Esophagus muscularis mucosa (tissue), 4 donors: ENCODE results near the gene RPL31. TPM values are rescaled to one million over a fixed set of nuclear protein-coding genes. Genes with fewer than 3 reads are reported as not detected.
A peak's percentile ranks its signal among the peaks of the same experiment; 100 is the strongest.

Experiments used
- DNase-seq: peaks from one replicate; pipeline ENCODE4 v3.0.0-alpha.2; 2017; ENCODE audit errors: extremely low spot score
- H3K27ac ChIP-seq, 4 donors: fragments of 200-600 bp; sonication (generic); replicated peaks in 1 of 4; 1 replicate in 3 of 4; 2 replicates in 1 of 4; pipeline ENCODE4 v1.5.1; 2016 to 2019; ENCODE audit warnings: mild to moderate bottlenecking in 1 of 4
- H3K27me3 ChIP-seq, 4 donors: fragments of 200-600 bp; sonication (generic); one replicate each; pipeline versions ENCODE4 v1.5.1 to v1.6.0; 2016 to 2019
- H3K36me3 ChIP-seq, 4 donors: fragments of 200-600 bp; sonication (generic); one replicate each; pipeline ENCODE4 v1.5.1; 2016 to 2019
- H3K4me1 ChIP-seq, 4 donors: fragments of 200-600 bp; sonication (generic); one replicate each; pipeline ENCODE4 v1.5.1; 2016 to 2019
- H3K4me3 ChIP-seq, 4 donors: fragments of 200-600 bp; sonication (generic); 1 replicate in 2 of 4; 2 replicates in 2 of 4; pipeline ENCODE4 v1.5.1; 2016 to 2019; ENCODE audit warnings: mild to moderate bottlenecking in 4 of 4, moderate library complexity in 1 of 4
- H3K9me3 ChIP-seq, 4 donors: fragments of 200-600 bp; sonication (generic); 1 replicate in 3 of 4; 2 replicates in 1 of 4; pipeline ENCODE4 v1.5.1; 2016 to 2019
- CTCF ChIP-seq, 3 experiments: fragments of 200-600 bp in 2 of 3; fragments of 450-650 bp in 1 of 3; sonication (generic) in 2 of 3; IDR thresholded peaks; one replicate each; pipeline ENCODE4 v1.5.1; 2017 to 2019; ENCODE audit warnings: antibody characterized with exemption in 3 of 3, mild to moderate bottlenecking in 2 of 3, moderate library complexity in 1 of 3
- EP300 ChIP-seq: sonication (generic); formaldehyde crosslinking; IDR thresholded peaks from one replicate; pipeline ENCODE4 v1.6.1; 2017; ENCODE audit warnings: antibody characterized with exemption
- POLR2A ChIP-seq: fragments of 450-650 bp; IDR thresholded peaks from one replicate; pipeline ENCODE4 v1.6.1; 2017; ENCODE audit warnings: antibody characterized with exemption, moderate library complexity, mild to moderate bottlenecking, low read depth
- POLR2AphosphoS5 ChIP-seq, 2 donors: sonication (generic); formaldehyde crosslinking; IDR thresholded peaks; one replicate each; pipeline ENCODE4 v1.6.1; 2017; ENCODE audit warnings: antibody characterized with exemption in 2 of 2
- WGBS: methylation state at CpG from one replicate; pipeline ENCODE4 v1.1.5; 2018; 5-methylcytosine and 5-hydroxymethylcytosine counted together
- intact Hi-C: fragments of 100-400 bp; cut with DNase I; formaldehyde crosslinking; loops from one replicate; pipeline ENCODE4 v1.15.1; 2023
- total RNA-seq, 4 donors: library from RNA; depleted of rRNA; stranded (reverse); fragments of >200 nt; gene quantifications; one replicate each; pipeline versions ENCODE4 v1.1.0 to v1.2.1, GENCODE V29; 2016

RPL31 gene
- total RNA-seq, 4 donors from 2014 or later = 645 to 2,101 (median 1,206) TPM

GRCh38 chr2:101038455-101039255 lies 36.6 kb downstream of the RPL31 start:
- Histone ChIP-seq H3K36me3 (peaks cover 22 to 75% (median 60%) of the 10 kb centered on the region in 4 donors), H3K4me1 (no peaks in the 10 kb centered on the region), H3K27ac (no peak overlapping the region), H3K27me3 (no peaks in the 10 kb centered on the region), H3K9me3 (no peaks in the 10 kb centered on the region), H3K4me3 (no peak overlapping the region)
- 87% methylated on average over 13 of the region's 21 CpGs for WGBS
- intact Hi-C loops = loop anchor here (5.0 kb wide), 1 partner anchor 169 kb away; no protein-coding TSS in a partner anchor
- no peak for DNase-seq
- TF ChIP-seq POLR2AphosphoS5 (IDR thresholded peaks at IDR 0.05) (no peak), CTCF (IDR thresholded peaks at IDR 0.05) (peak; percentile 21 to 49 (median 48))

- no peaks in the 10 kb centered on the region for H3K27me3 ChIP-seq
- no peak for TF ChIP-seq POLR2AphosphoS5 (IDR thresholded peaks at IDR 0.05)
- TF ChIP-seq POLR2A = no peak
- TF ChIP-seq CTCF (IDR thresholded peaks at IDR 0.05) = no peak
- no peak for TF ChIP-seq EP300
- no peak overlapping the region for H3K27ac ChIP-seq
- DNase-seq = no peak
- no peaks in the 10 kb centered on the region for H3K4me1 ChIP-seq
- peaks cover 14 to 61% (median 47%) of the 10 kb centered on the region in 4 donors for H3K36me3 ChIP-seq
- WGBS = 81% methylated on average over 13 of the region's 13 CpGs
- no peaks in the 10 kb centered on the region for H3K9me3 ChIP-seq
- intact Hi-C loops = loop anchor here (10.0 kb wide), 1 partner anchor 65 kb away; no protein-coding TSS in a partner anchor
- no peak overlapping the region for H3K4me3 ChIP-seq
Observed at GRCh38 chr2:101040072-101040471, 38.0 kb downstream of the RPL31 start.

GRCh38 chr2:101040761-101041160 lies 38.7 kb downstream of the RPL31 start:
- peaks cover 14 to 54% (median 40%) of the 10 kb centered on the region in 4 donors for H3K36me3 ChIP-seq
- WGBS = 91% methylated on average over 5 of the region's 6 CpGs

GRCh38 chr2:101041413-101041812 lies 39.3 kb downstream of the RPL31 start:
- H3K4me3 ChIP-seq = no peak overlapping the region
- no peak overlapping the region for H3K27ac ChIP-seq
- peaks cover 14 to 47% (median 39%) of the 10 kb centered on the region in 4 donors for H3K36me3 ChIP-seq
- DNase-seq = no peak
- WGBS = 76% methylated on average over 4 of the region's 4 CpGs
- intact Hi-C loops = loop anchor here (10.0 kb wide), 1 partner anchor 63 kb away; no protein-coding TSS in a partner anchor
- TF ChIP-seq POLR2A (no peak), CTCF (IDR thresholded peaks at IDR 0.05) (no peak), EP300 (no peak), POLR2AphosphoS5 (IDR thresholded peaks at IDR 0.05) (no peak)
- H3K9me3 ChIP-seq = no peaks in the 10 kb centered on the region
- no peaks in the 10 kb centered on the region for H3K4me1 ChIP-seq
- H3K27me3 ChIP-seq = no peaks in the 10 kb centered on the region

More at GRCh38 chr2:101040761-101041160, 38.7 kb downstream of the RPL31 start:
- no peak overlapping the region for H3K27ac ChIP-seq
- DNase-seq = no peak
- intact Hi-C loops = loop anchor here (10.0 kb wide), 1 partner anchor 64 kb away; no protein-coding TSS in a partner anchor
- no peaks in the 10 kb centered on the region for H3K9me3 ChIP-seq
- no peak overlapping the region for H3K4me3 ChIP-seq
- H3K4me1 ChIP-seq = no peaks in the 10 kb centered on the region
- TF ChIP-seq POLR2AphosphoS5 (IDR thresholded peaks at IDR 0.05) = no peak
- no peak for TF ChIP-seq CTCF (IDR thresholded peaks at IDR 0.05)
- TF ChIP-seq POLR2A = no peak
- TF ChIP-seq EP300 = no peak
- no peaks in the 10 kb centered on the region for H3K27me3 ChIP-seq
